Fibroblast of lung (primary cell): ENCODE data around the gene CCDC73. TPM values are rescaled to one million over a fixed set of nuclear protein-coding genes. Genes with fewer than 3 reads are reported as not detected.

Experiments
- DNase-seq, 2 donors: peaks; one replicate each; pipeline versions ENCODE4 v3.0.0 to v3.0.0-alpha.2; 2010; ENCODE audit warnings: low read depth in 2 of 2
- H2AFZ ChIP-seq: 2 replicates; pipeline ENCODE4 v1.5.1; 2012; ENCODE audit warnings: low read length, control low read depth, inconsistent platforms
- H3K27ac ChIP-seq: 2 replicates; pipeline ENCODE4 v1.5.1; 2011; ENCODE audit warnings: low read length, control low read depth; ENCODE audit not compliant: insufficient read depth
- H3K27me3 ChIP-seq: 2 replicates; pipeline ENCODE4 v1.5.1; 2011; ENCODE audit warnings: mild to moderate bottlenecking, low read length; ENCODE audit not compliant: control insufficient read depth, insufficient read depth
- H3K36me3 ChIP-seq: 2 replicates; pipeline ENCODE4 v1.5.1; 2011; ENCODE audit warnings: low read length; ENCODE audit not compliant: control insufficient read depth, insufficient read depth
- H3K4me1 ChIP-seq: 2 replicates; pipeline ENCODE4 v1.5.1; 2011; ENCODE audit warnings: low read length; ENCODE audit not compliant: control insufficient read depth, insufficient read depth; ENCODE audit errors: extremely low read depth
- H3K4me2 ChIP-seq: 2 replicates; pipeline ENCODE4 v1.5.1; 2011; ENCODE audit warnings: low read length, control low read depth; ENCODE audit not compliant: insufficient read depth; ENCODE audit errors: extremely low read depth
- H3K4me3 ChIP-seq, 4 experiments: fragments of 200-600 bp in 1 of 4; sonication (generic) in 1 of 4; replicated peaks in 1 of 4; 2 replicates each; pipeline ENCODE4 v1.5.1; 2011 to 2016; ENCODE audit warnings: low read length in 4 of 4, low read depth in 3 of 4, mild to moderate bottlenecking in 3 of 4, control low read depth in 2 of 4, inconsistent platforms in 1 of 4, mixed read lengths in 1 of 4; ENCODE audit not compliant: insufficient read depth in 1 of 4; ENCODE audit errors: control extremely low read depth in 1 of 4
- H3K79me2 ChIP-seq: 2 replicates; pipeline ENCODE4 v1.5.1; 2012; ENCODE audit warnings: mild to moderate bottlenecking, low read length, inconsistent platforms; ENCODE audit not compliant: control insufficient read depth, insufficient read depth
- H3K9ac ChIP-seq: 2 replicates; pipeline ENCODE4 v1.5.1; 2011; ENCODE audit warnings: mild to moderate bottlenecking, low read length, control low read depth; ENCODE audit not compliant: insufficient read depth
- H3K9me3 ChIP-seq: 2 replicates; pipeline ENCODE4 v1.5.1; 2012; ENCODE audit warnings: low read depth, low read length; ENCODE audit not compliant: control insufficient read depth, insufficient read depth
- H4K20me1 ChIP-seq: 2 replicates; pipeline ENCODE4 v1.5.1; 2011; ENCODE audit warnings: low read length; ENCODE audit not compliant: control insufficient read depth, insufficient read depth; ENCODE audit errors: extremely low read depth
- EZH2 ChIP-seq: IDR thresholded peaks from 2 replicates; pipeline ENCODE4 v1.5.1; 2012; ENCODE audit warnings: low read length, control low read depth, mild to moderate bottlenecking; ENCODE audit errors: missing control alignments
- polyA plus RNA-seq, 2 donors: library from polyadenylated mRNA; depleted of rRNA in 1 of 2; stranded (reverse) in 1 of 2; unstranded in 1 of 2; fragments of >200 nt; gene quantifications; 2 replicates each; pipeline ENCODE4 v1.2.1, GENCODE V29; 2011 to 2012; ENCODE audit warnings: missing spikeins in 1 of 2
- total RNA-seq: library from RNA; depleted of rRNA; stranded (reverse); fragments of >200 nt; gene quantifications from 2 replicates; pipeline ENCODE4 v1.2.1, GENCODE V29; 2014
- TF ChIP-seq, protein P1 (sequence below), 2 donors: IDR thresholded peaks in 1 of 2; conservative IDR thresholded peaks in 1 of 2; 1 replicate in 1 of 2; 2 replicates in 1 of 2; pipeline ENCODE4 v1.5.1; 2011 to 2012; ENCODE audit warnings: low read length in 2 of 2, control low read depth in 1 of 2, inconsistent platforms in 1 of 2, low read depth in 1 of 2, mild to moderate bottlenecking in 1 of 2

Gene CCDC73
- total and polyA plus RNA-seq, 2 donors (not counting 1 experiment from before 2014, with no cell fraction given): under 0.01 TPM; not detected in 1

DNA sequence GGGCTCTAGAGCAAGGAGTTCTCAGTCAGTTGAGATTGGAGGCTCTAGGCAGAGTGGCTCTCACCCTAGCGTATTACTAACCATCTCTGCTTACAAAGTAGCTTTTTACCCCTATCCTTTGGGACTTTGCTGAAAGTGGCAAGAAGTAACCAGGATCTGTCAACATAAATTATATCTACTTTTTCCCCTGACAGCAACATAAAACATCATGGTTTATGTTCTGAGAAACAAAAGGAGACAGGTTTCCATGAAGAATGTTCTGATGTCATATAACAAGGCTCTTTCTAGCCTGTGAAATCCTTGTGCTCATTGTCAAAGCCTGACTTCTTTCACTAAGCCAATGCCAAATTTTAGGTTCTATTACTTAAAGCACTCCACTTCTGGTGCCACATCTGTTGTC, 218.0 kb downstream of the CCDC73 start:
- Histone ChIP-seq H3K4me2 (no peak overlapping the region), H3K27me3 (no peaks in the 10 kb centered on the region), H3K4me1 (no peaks in the 10 kb centered on the region), H3K4me3 (no peak overlapping the region), H3K9me3 (no peaks in the 10 kb centered on the region), H3K36me3 (no peaks in the 10 kb centered on the region), H3K79me2 (no peaks in the 10 kb centered on the region), H3K27ac (no peak overlapping the region), H3K9ac (no peak overlapping the region), H4K20me1 (no peaks in the 10 kb centered on the region), H2AFZ (no peak overlapping the region)
- no peak for DNase-seq
- TF ChIP-seq, protein P1, sequence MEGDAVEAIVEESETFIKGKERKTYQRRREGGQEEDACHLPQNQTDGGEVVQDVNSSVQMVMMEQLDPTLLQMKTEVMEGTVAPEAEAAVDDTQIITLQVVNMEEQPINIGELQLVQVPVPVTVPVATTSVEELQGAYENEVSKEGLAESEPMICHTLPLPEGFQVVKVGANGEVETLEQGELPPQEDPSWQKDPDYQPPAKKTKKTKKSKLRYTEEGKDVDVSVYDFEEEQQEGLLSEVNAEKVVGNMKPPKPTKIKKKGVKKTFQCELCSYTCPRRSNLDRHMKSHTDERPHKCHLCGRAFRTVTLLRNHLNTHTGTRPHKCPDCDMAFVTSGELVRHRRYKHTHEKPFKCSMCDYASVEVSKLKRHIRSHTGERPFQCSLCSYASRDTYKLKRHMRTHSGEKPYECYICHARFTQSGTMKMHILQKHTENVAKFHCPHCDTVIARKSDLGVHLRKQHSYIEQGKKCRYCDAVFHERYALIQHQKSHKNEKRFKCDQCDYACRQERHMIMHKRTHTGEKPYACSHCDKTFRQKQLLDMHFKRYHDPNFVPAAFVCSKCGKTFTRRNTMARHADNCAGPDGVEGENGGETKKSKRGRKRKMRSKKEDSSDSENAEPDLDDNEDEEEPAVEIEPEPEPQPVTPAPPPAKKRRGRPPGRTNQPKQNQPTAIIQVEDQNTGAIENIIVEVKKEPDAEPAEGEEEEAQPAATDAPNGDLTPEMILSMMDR (conservative IDR thresholded peaks at IDR 0.05 in 1 of 2, IDR thresholded peaks at IDR 0.05 in 1 of 2; ENCODE audit: low read depth in 1 of 2, low read length in 2 of 2): no peak
- TF ChIP-seq EZH2: no peak

- H3K4me1 ChIP-seq: no peaks in the 10 kb centered on the region
- H3K4me3 ChIP-seq: no peak overlapping the region
- no peak overlapping the region for H3K9ac ChIP-seq
- peaks cover 3% of the 10 kb centered on the region for H3K27me3 ChIP-seq
- no peaks in the 10 kb centered on the region for H3K79me2 ChIP-seq
- no peak overlapping the region for H2AFZ ChIP-seq
- no peaks in the 10 kb centered on the region for H4K20me1 ChIP-seq
- no peak for DNase-seq
- TF ChIP-seq EZH2: no peak
- TF ChIP-seq, protein P1 (conservative IDR thresholded peaks at IDR 0.05 in 1 of 2, IDR thresholded peaks at IDR 0.05 in 1 of 2; ENCODE audit: low read depth in 1 of 2, low read length in 2 of 2): no peak
- H3K27ac ChIP-seq: no peak overlapping the region
- H3K36me3 ChIP-seq: no peaks in the 10 kb centered on the region
- H3K4me2 ChIP-seq: no peak overlapping the region
- H3K9me3 ChIP-seq: no peaks in the 10 kb centered on the region
Measured at GRCh38 chr11:32575070-32575469, 219.4 kb downstream of the CCDC73 start.

DNA sequence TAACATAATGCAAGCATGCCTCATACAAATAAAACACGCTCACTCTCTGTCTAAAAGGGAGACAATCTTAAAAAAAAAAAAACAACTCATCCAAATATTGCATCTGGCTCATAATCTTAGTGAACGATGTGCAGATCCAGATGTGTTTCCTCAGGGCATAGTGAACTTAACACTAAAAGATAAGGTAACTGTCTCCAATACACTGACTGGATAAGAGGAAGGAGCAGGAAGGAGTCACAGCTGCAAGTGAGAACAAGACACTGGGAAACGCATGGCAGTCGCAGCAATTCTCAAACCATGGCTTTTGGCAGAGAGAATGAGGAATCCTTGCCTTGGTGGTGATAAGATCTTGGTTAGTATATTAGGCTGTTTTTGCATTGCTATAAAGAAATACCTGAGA, 220.0 kb downstream of the CCDC73 start:
- H3K9me3 ChIP-seq: no peaks in the 10 kb centered on the region
- H3K79me2 ChIP-seq: no peaks in the 10 kb centered on the region
- H3K27ac ChIP-seq: no peak overlapping the region
- no peak for TF ChIP-seq EZH2
- TF ChIP-seq, protein P1 (conservative IDR thresholded peaks at IDR 0.05 in 1 of 2, IDR thresholded peaks at IDR 0.05 in 1 of 2; ENCODE audit: low read depth in 1 of 2, low read length in 2 of 2): no peak
- H3K4me2 ChIP-seq: no peak overlapping the region
- H3K4me1 ChIP-seq: no peaks in the 10 kb centered on the region
- H3K36me3 ChIP-seq: no peaks in the 10 kb centered on the region
- no peak for DNase-seq
- H4K20me1 ChIP-seq: no peaks in the 10 kb centered on the region
- H2AFZ ChIP-seq: no peak overlapping the region
- no peak overlapping the region for H3K4me3 ChIP-seq
- H3K9ac ChIP-seq: no peak overlapping the region
- peaks cover 3% of the 10 kb centered on the region for H3K27me3 ChIP-seq
